ENCODE data around the gene ANAPC10.

Gene ANAPC10

DNA sequence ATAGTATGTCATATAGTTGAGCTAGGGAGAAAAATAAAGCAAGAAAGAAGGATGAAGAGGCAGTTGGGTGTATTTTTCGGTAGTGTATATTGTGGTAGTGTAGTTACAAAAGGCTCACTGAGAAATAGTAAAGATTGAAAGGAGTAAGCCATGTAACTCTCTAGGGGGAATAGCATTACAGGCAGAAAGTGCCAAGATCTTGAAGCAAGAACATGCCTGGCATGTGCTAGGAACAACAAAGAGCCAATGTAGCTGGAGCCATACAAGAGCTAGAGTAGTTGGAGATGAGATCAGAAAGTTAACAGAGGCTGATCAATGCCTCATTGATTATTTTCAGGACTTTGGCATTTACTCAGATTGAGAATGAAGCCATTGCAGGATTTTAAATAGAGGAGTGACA is 3.1 kb upstream of the ANAPC10 start:
- H4K5ac ChIP-seq (ENCODE audit: low read length): no peak overlapping the region
- H3K9ac ChIP-seq (ENCODE audit: low read length): no peak overlapping the region
- DNase-seq: no peak

DNA sequence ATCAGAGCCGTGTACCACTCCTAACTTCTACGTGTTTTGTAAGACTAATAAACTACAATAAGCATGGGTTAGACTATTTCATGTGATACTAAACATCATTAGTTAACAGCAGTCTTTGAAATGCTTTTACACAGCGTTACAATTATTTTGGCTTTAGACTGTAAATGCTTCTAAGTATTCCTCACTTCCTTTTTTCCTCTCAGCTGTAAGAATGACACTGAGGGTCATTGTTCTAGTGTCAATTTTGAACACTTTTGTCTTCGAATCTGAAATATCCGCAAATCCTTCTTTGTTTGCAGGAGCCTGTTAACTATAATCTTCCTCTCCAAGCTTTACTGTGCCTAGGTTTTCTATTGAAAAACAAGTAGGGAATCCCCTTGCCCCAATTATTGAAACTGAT is 1.7 kb upstream of the ANAPC10 start:
- H2BK5ac ChIP-seq (ENCODE audit: low read length): no peak overlapping the region
- H3K4me1 ChIP-seq (ENCODE audit: control insufficient read depth, low read depth, low read length): peaks cover 4% of the 10 kb centered on the region
- H3K4me2 ChIP-seq (ENCODE audit: low read length): peak overlapping the region; percentile 2
- H4K5ac ChIP-seq (ENCODE audit: low read length): no peak overlapping the region
- peak overlapping the region; percentile 3 for H3K56ac ChIP-seq (ENCODE audit: low read length)
- H3K23ac ChIP-seq (ENCODE audit: low read length): no peak overlapping the region
- no peak overlapping the region for H2BK15ac ChIP-seq (replicated peaks; ENCODE audit: low read depth)
- H2BK120ac ChIP-seq (ENCODE audit: low read depth, low read length): no peak overlapping the region
- peak overlapping the region; percentile 76 for H3K9ac ChIP-seq (ENCODE audit: low read length)
- H3K27ac ChIP-seq (ENCODE audit: low read depth, low read length): no peak overlapping the region
- no peak overlapping the region for H3K18ac ChIP-seq (ENCODE audit: low read length)
- no CpG with 5 or more reads among the region's 5 CpGs for WGBS (ENCODE audit: extremely low coverage, insufficient coverage, low lambda C conversion rate)
- no peak overlapping the region for H3K4me3 ChIP-seq (ENCODE audit: low read length)
- H3K4ac ChIP-seq (ENCODE audit: low read depth, low read length): no peak overlapping the region
- H2AK5ac ChIP-seq (ENCODE audit: low read length): no peak overlapping the region
- no peak overlapping the region for H4K8ac ChIP-seq (ENCODE audit: low read depth, low read length)
- H3K36me3 ChIP-seq (ENCODE audit: control insufficient read depth, insufficient read depth, low read length): no peaks in the 10 kb centered on the region
- peaks cover 5% of the 10 kb centered on the region for H3K79me1 ChIP-seq (ENCODE audit: low read length)
- no peaks in the 10 kb centered on the region for H3K27me3 ChIP-seq (ENCODE audit: insufficient read depth, low read length, poor library complexity)
- peaks cover 59% of the 10 kb centered on the region for H3K79me2 ChIP-seq (ENCODE audit: control insufficient read depth, insufficient read depth, low read length)
- no peak for DNase-seq

More for the DNA sequence above, 3.1 kb upstream of the ANAPC10 start:
- H2BK120ac ChIP-seq (ENCODE audit: low read depth, low read length): no peak overlapping the region
- no peak overlapping the region for H3K4ac ChIP-seq (ENCODE audit: low read depth, low read length)
- no peak overlapping the region for H2BK15ac ChIP-seq (replicated peaks; ENCODE audit: low read depth)
- no peak overlapping the region for H2AK5ac ChIP-seq (ENCODE audit: low read length)
- peaks cover 4% of the 10 kb centered on the region for H3K4me1 ChIP-seq (ENCODE audit: control insufficient read depth, low read depth, low read length)
- no peaks in the 10 kb centered on the region for H3K36me3 ChIP-seq (ENCODE audit: control insufficient read depth, insufficient read depth, low read length)
- H3K4me2 ChIP-seq (ENCODE audit: low read length): no peak overlapping the region
- peak overlapping the region; percentile 33 for H3K27ac ChIP-seq (ENCODE audit: low read depth, low read length)
- WGBS (ENCODE audit: extremely low coverage, insufficient coverage, low lambda C conversion rate): 100% methylated on average over 1 of the region's 1 CpG
- H3K56ac ChIP-seq (ENCODE audit: low read length): no peak overlapping the region
- H2BK5ac ChIP-seq (ENCODE audit: low read length): no peak overlapping the region
- no peaks in the 10 kb centered on the region for H3K27me3 ChIP-seq (ENCODE audit: insufficient read depth, low read length, poor library complexity)
- no peak overlapping the region for H4K8ac ChIP-seq (ENCODE audit: low read depth, low read length)
- no peak overlapping the region for H3K18ac ChIP-seq (ENCODE audit: low read length)
- peaks cover 54% of the 10 kb centered on the region for H3K79me2 ChIP-seq (ENCODE audit: control insufficient read depth, insufficient read depth, low read length)
- H3K79me1 ChIP-seq (ENCODE audit: low read length): no peaks in the 10 kb centered on the region
- H3K23ac ChIP-seq (ENCODE audit: low read length): no peak overlapping the region
- no peak overlapping the region for H3K4me3 ChIP-seq (ENCODE audit: low read length)

- Histone ChIP-seq H3K4me2 (ENCODE audit: low read length) (peak overlapping the region; percentile 38), H3K18ac (ENCODE audit: low read length) (peak overlapping the region; percentile 0), H4K5ac (ENCODE audit: low read length) (no peak overlapping the region), H3K79me2 (ENCODE audit: control insufficient read depth, insufficient read depth, low read length) (peaks cover 62% of the 10 kb centered on the region), H2BK15ac (replicated peaks; ENCODE audit: low read depth) (no peak overlapping the region), H3K4me3 (ENCODE audit: low read length) (peak overlapping the region; percentile 80), H3K79me1 (ENCODE audit: low read length) (peaks cover 7% of the 10 kb centered on the region), H3K4me1 (ENCODE audit: control insufficient read depth, low read depth, low read length) (peaks cover 4% of the 10 kb centered on the region), H3K23ac (ENCODE audit: low read length) (no peak overlapping the region), H4K8ac (ENCODE audit: low read depth, low read length) (no peak overlapping the region), H3K27me3 (ENCODE audit: insufficient read depth, low read length, poor library complexity) (no peaks in the 10 kb centered on the region), H3K27ac (ENCODE audit: low read depth, low read length) (no peak overlapping the region), H2BK120ac (ENCODE audit: low read depth, low read length) (no peak overlapping the region), H3K9ac (ENCODE audit: low read length) (peak overlapping the region; percentile 76), H2AK5ac (ENCODE audit: low read length) (no peak overlapping the region), H2BK5ac (ENCODE audit: low read length) (no peak overlapping the region), H3K36me3 (ENCODE audit: control insufficient read depth, insufficient read depth, low read length) (no peaks in the 10 kb centered on the region), H3K56ac (ENCODE audit: low read length) (peak overlapping the region; percentile 84), H3K4ac (ENCODE audit: low read depth, low read length) (peak overlapping the region; percentile 44)
- no peak for DNase-seq
- WGBS (ENCODE audit: extremely low coverage, insufficient coverage, low lambda C conversion rate): no CpG with 5 or more reads among the region's 9 CpGs
These were observed 660 bp upstream of the ANAPC10 start for GRCh38 chr4:145098675-145099037.

DNA sequence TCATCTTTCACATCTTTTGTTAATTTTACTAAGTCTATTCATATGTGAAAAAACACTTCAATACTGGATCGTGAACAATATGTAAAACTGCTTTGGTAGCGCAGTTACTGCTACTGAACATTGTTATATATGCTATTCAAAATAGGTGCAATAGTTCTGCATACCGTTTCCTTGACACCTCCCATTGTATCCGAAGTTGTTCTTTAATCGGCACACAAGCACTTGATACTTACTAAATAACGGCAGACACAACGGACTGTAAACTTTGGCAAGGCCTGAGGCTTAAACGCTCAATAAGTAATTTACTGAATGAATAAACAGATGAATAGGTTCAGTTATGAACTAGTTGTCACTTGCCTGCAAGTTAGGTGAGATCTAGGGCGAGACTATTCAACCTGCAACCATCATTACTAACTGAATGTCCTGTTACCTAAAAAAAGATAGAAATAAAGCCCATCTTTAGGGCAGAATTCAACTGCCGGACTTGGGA is 620 bp downstream of the ANAPC10 start:
- no peak overlapping the region for H2BK120ac ChIP-seq (ENCODE audit: low read depth, low read length)
- no CpG with 5 or more reads among the region's 10 CpGs for WGBS (ENCODE audit: extremely low coverage, insufficient coverage, low lambda C conversion rate)
- H3K4ac ChIP-seq (ENCODE audit: low read depth, low read length): peak overlapping the region; percentile 61
- peak overlapping the region; percentile 89 for H3K56ac ChIP-seq (ENCODE audit: low read length)
- no peak overlapping the region for H2BK5ac ChIP-seq (ENCODE audit: low read length)
- H4K8ac ChIP-seq (ENCODE audit: low read depth, low read length): no peak overlapping the region
- no peak for DNase-seq
- no peak overlapping the region for H3K18ac ChIP-seq (ENCODE audit: low read length)
- no peaks in the 10 kb centered on the region for H3K36me3 ChIP-seq (ENCODE audit: control insufficient read depth, insufficient read depth, low read length)
- H3K79me2 ChIP-seq (ENCODE audit: control insufficient read depth, insufficient read depth, low read length): peaks cover 59% of the 10 kb centered on the region
- H4K5ac ChIP-seq (ENCODE audit: low read length): no peak overlapping the region
- H3K79me1 ChIP-seq (ENCODE audit: low read length): peaks cover 12% of the 10 kb centered on the region
- no peak overlapping the region for H2AK5ac ChIP-seq (ENCODE audit: low read length)
- peak overlapping the region; percentile 59 for H3K4me2 ChIP-seq (ENCODE audit: low read length)
- peak overlapping the region; percentile 85 for H3K4me3 ChIP-seq (ENCODE audit: low read length)
- H3K9ac ChIP-seq (ENCODE audit: low read length): peak overlapping the region; percentile 85
- peaks cover 4% of the 10 kb centered on the region for H3K4me1 ChIP-seq (ENCODE audit: control insufficient read depth, low read depth, low read length)
- no peaks in the 10 kb centered on the region for H3K27me3 ChIP-seq (ENCODE audit: insufficient read depth, low read length, poor library complexity)
- H3K23ac ChIP-seq (ENCODE audit: low read length): no peak overlapping the region
- H3K27ac ChIP-seq (ENCODE audit: low read depth, low read length): peak overlapping the region; percentile 69
- H2BK15ac ChIP-seq (replicated peaks; ENCODE audit: low read depth): no peak overlapping the region

DNA sequence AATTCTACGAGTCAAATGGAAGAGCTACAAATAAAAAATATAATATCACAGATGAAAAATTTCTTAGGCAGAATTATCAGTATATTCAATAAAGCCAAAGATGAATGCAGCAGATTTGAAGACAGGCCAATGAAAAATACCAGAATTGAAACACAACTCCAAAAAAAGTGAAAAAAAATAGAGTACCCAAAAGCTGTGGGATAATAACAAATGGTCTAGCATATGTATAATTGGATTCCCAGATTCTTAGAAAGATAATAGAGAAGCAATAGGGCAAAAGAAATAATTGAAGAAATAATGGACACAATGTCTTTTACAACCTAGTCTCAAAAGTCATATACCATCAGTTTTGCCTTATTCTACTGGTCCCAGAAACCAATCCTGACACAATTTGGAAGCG is 4.4 kb downstream of the ANAPC10 start:
- Histone ChIP-seq H3K79me1 (ENCODE audit: low read length) (peaks cover 15% of the 10 kb centered on the region), H3K4me3 (ENCODE audit: low read length) (no peak overlapping the region), H3K9ac (ENCODE audit: low read length) (no peak overlapping the region), H3K79me2 (ENCODE audit: control insufficient read depth, insufficient read depth, low read length) (peaks cover 31% of the 10 kb centered on the region), H4K5ac (ENCODE audit: low read length) (no peak overlapping the region), H3K4ac (ENCODE audit: low read depth, low read length) (no peak overlapping the region), H3K23ac (ENCODE audit: low read length) (no peak overlapping the region), H2BK120ac (ENCODE audit: low read depth, low read length) (no peak overlapping the region), H2BK15ac (replicated peaks; ENCODE audit: low read depth) (no peak overlapping the region), H2AK5ac (ENCODE audit: low read length) (no peak overlapping the region), H3K36me3 (ENCODE audit: control insufficient read depth, insufficient read depth, low read length) (no peaks in the 10 kb centered on the region), H3K27ac (ENCODE audit: low read depth, low read length) (no peak overlapping the region), H3K4me1 (ENCODE audit: control insufficient read depth, low read depth, low read length) (no peaks in the 10 kb centered on the region), H3K4me2 (ENCODE audit: low read length) (no peak overlapping the region), H3K56ac (ENCODE audit: low read length) (no peak overlapping the region), H3K27me3 (ENCODE audit: insufficient read depth, low read length, poor library complexity) (no peaks in the 10 kb centered on the region), H4K8ac (ENCODE audit: low read depth, low read length) (no peak overlapping the region), H2BK5ac (ENCODE audit: low read length) (no peak overlapping the region), H3K18ac (ENCODE audit: low read length) (no peak overlapping the region)
- no peak for DNase-seq
- no CpG with 5 or more reads among the region's 2 CpGs for WGBS (ENCODE audit: extremely low coverage, insufficient coverage, low lambda C conversion rate)

- no peaks in the 10 kb centered on the region for H3K36me3 ChIP-seq (ENCODE audit: control insufficient read depth, insufficient read depth, low read length)
- H4K5ac ChIP-seq (ENCODE audit: low read length): no peak overlapping the region
These were observed 7.6 kb downstream of the ANAPC10 start for GRCh38 chr4:145090380-145090779.

More at GRCh38 chr4:145090380-145090779, 7.6 kb downstream of the ANAPC10 start:
- Histone ChIP-seq H3K56ac (ENCODE audit: low read length) (no peak overlapping the region), H3K79me1 (ENCODE audit: low read length) (peaks cover 16% of the 10 kb centered on the region), H2BK15ac (replicated peaks; ENCODE audit: low read depth) (no peak overlapping the region), H3K4ac (ENCODE audit: low read depth, low read length) (no peak overlapping the region), H3K27me3 (ENCODE audit: insufficient read depth, low read length, poor library complexity) (no peaks in the 10 kb centered on the region), H3K27ac (ENCODE audit: low read depth, low read length) (no peak overlapping the region), H3K79me2 (ENCODE audit: control insufficient read depth, insufficient read depth, low read length) (peaks cover 18% of the 10 kb centered on the region), H2BK120ac (ENCODE audit: low read depth, low read length) (no peak overlapping the region), H3K18ac (ENCODE audit: low read length) (no peak overlapping the region), H3K4me3 (ENCODE audit: low read length) (no peak overlapping the region), H3K4me2 (ENCODE audit: low read length) (no peak overlapping the region), H3K23ac (ENCODE audit: low read length) (no peak overlapping the region), H3K9ac (ENCODE audit: low read length) (no peak overlapping the region), H4K8ac (ENCODE audit: low read depth, low read length) (no peak overlapping the region), H2BK5ac (ENCODE audit: low read length) (no peak overlapping the region), H3K4me1 (ENCODE audit: control insufficient read depth, low read depth, low read length) (no peaks in the 10 kb centered on the region), H2AK5ac (ENCODE audit: low read length) (no peak overlapping the region)
- no CpG with 5 or more reads among the region's 1 CpG for WGBS (ENCODE audit: extremely low coverage, insufficient coverage, low lambda C conversion rate)
- no peak for DNase-seq
